HL-60/S4 (cell line): ENCODE data around the gene YAP1.
"Not testable (repeated sequence)": the region's sequence is repeated elsewhere in the genome, so short reads cannot be mapped to it uniquely, and the experiment has no call there.

Experiments
- in situ Hi-C: fragments of 300-500 bp; cut with MboI; formaldehyde crosslinking; loops from 2 replicates; pipeline ENCODE4 v1.14.3; 2022; ENCODE audit warnings: low sequenced_read_pairs

YAP1 gene

GRCh38 chr11:102237096-102237735, 127.0 kb downstream of the YAP1 start:
- in situ Hi-C loops: no loop called here

GRCh38 chr11:102238391-102238821, 128.2 kb downstream of the YAP1 start:
- in situ Hi-C loops: no loop called here

- in situ Hi-C loops: no loop called here
These were observed 129.2 kb downstream of the YAP1 start for GRCh38 chr11:102239448-102239847.

GRCh38 chr11:102239911-102240310, 129.7 kb downstream of the YAP1 start:
- in situ Hi-C loops: no loop called here

- in situ Hi-C loops: no loop called here
These were observed 130.3 kb downstream of the YAP1 start for GRCh38 chr11:102240502-102240901.

GRCh38 chr11:102241026-102241425, 130.8 kb downstream of the YAP1 start:
- in situ Hi-C loops: no loop called here

GRCh38 chr11:102243399-102243884, 133.2 kb downstream of the YAP1 start:
- in situ Hi-C loops: no loop called here

GRCh38 chr11:102244681-102245409, 134.6 kb downstream of the YAP1 start:
- in situ Hi-C loops: no loop called here

GRCh38 chr11:102251423-102251822, 141.2 kb downstream of the YAP1 start:
- in situ Hi-C loops: no loop called here

- in situ Hi-C loops: no loop called here
These were observed 142.2 kb downstream of the YAP1 start for GRCh38 chr11:102252339-102252891.

- in situ Hi-C loops: no loop called here
These were observed 142.9 kb downstream of the YAP1 start for GRCh38 chr11:102253020-102253715.

GRCh38 chr11:102254047-102254446, 143.8 kb downstream of the YAP1 start:
- in situ Hi-C loops: no loop called here

- in situ Hi-C loops: no loop called here
These were observed 146.0 kb downstream of the YAP1 start for GRCh38 chr11:102256251-102256650.

- in situ Hi-C loops: no loop called here
These were observed 150.0 kb downstream of the YAP1 start for GRCh38 chr11:102260241-102260640.

- in situ Hi-C loops: no loop called here
These were observed 153.2 kb downstream of the YAP1 start for GRCh38 chr11:102263379-102264003.

- in situ Hi-C loops: not testable (repeated sequence)
These were observed 154.5 kb downstream of the YAP1 start for GRCh38 chr11:102264704-102265103.

- in situ Hi-C loops: no loop called here
These were observed 155.9 kb downstream of the YAP1 start for GRCh38 chr11:102266099-102266498.

- in situ Hi-C loops: no loop called here
These were observed 157.4 kb downstream of the YAP1 start for GRCh38 chr11:102267609-102268008.

GRCh38 chr11:102268083-102268984, 158.1 kb downstream of the YAP1 start:
- in situ Hi-C loops: no loop called here

- in situ Hi-C loops: no loop called here
These were observed 158.8 kb downstream of the YAP1 start for GRCh38 chr11:102268985-102269470.
